ENCODE results near the gene FBXL2.

FBXL2 gene

GRCh38 chr3:33364060-33364459, 86.8 kb downstream of the FBXL2 start:
- TF ChIP-seq, protein P1, sequence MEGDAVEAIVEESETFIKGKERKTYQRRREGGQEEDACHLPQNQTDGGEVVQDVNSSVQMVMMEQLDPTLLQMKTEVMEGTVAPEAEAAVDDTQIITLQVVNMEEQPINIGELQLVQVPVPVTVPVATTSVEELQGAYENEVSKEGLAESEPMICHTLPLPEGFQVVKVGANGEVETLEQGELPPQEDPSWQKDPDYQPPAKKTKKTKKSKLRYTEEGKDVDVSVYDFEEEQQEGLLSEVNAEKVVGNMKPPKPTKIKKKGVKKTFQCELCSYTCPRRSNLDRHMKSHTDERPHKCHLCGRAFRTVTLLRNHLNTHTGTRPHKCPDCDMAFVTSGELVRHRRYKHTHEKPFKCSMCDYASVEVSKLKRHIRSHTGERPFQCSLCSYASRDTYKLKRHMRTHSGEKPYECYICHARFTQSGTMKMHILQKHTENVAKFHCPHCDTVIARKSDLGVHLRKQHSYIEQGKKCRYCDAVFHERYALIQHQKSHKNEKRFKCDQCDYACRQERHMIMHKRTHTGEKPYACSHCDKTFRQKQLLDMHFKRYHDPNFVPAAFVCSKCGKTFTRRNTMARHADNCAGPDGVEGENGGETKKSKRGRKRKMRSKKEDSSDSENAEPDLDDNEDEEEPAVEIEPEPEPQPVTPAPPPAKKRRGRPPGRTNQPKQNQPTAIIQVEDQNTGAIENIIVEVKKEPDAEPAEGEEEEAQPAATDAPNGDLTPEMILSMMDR (IDR thresholded peaks at IDR 0.05; ENCODE audit: borderline replicate concordance, insufficient read depth, low read depth, low read length): no peak
- H3K4me3 ChIP-seq (ENCODE audit: low read depth, low read length): no peak overlapping the region

GRCh38 chr3:33364531-33365128, 87.4 kb downstream of the FBXL2 start:
- TF ChIP-seq, protein P1 (IDR thresholded peaks at IDR 0.05; ENCODE audit: borderline replicate concordance, insufficient read depth, low read depth, low read length): no peak
- no peak overlapping the region for H3K4me3 ChIP-seq (ENCODE audit: low read depth, low read length)

- no peak overlapping the region for H3K4me3 ChIP-seq (ENCODE audit: low read depth, low read length)
- TF ChIP-seq, protein P1 (IDR thresholded peaks at IDR 0.05; ENCODE audit: borderline replicate concordance, insufficient read depth, low read depth, low read length): peak; percentile 79
Measured at GRCh38 chr3:33372218-33373081, 95.2 kb downstream of the FBXL2 start.

DNA sequence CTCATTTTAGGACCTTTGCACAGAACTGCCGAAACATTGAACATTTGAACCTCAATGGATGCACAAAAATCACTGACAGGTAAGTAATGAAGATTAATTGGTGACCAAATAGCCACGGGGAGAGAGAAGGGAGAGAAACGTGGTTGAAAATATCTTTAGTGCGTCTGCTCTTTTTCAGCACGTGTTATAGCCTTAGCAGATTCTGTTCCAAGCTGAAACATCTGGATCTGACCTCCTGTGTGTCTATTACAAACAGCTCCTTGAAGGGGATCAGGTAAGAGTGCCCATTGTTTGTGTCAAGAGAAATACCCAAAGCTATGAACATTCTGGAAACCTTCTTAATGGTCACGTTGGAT, 95.8 kb downstream of the FBXL2 start:
- TF ChIP-seq, protein P1 (IDR thresholded peaks at IDR 0.05; ENCODE audit: borderline replicate concordance, insufficient read depth, low read depth, low read length): no peak
- no peak overlapping the region for H3K4me3 ChIP-seq (ENCODE audit: low read depth, low read length)

- TF ChIP-seq, protein P1 (IDR thresholded peaks at IDR 0.05; ENCODE audit: borderline replicate concordance, insufficient read depth, low read depth, low read length): 0 out of 2 replicates have a peak, but pooled peaks have one; percentile 7
- H3K4me3 ChIP-seq (ENCODE audit: low read depth, low read length): no peak overlapping the region
Measured at GRCh38 chr3:33377489-33377888, 100.2 kb downstream of the FBXL2 start.

DNA sequence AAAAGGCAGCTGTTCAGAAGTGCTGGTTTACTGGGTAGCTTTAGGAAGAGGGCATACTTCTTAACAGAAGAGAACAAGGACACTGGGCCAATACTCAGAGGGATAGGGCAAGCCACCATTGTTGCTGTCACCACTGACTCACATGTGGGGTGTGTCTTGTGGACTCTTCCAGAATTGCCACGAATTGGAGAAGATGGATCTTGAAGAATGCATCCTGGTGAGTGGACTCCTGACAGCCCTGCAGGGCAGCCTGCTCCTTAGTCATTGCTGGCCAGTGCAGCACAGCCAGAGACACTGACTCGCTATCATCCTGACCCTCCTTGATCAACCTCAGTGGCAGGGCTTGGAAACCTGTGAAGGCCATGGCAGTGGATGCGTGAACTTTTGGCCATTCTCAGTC, 100.7 kb downstream of the FBXL2 start:
- TF ChIP-seq, protein P1 (IDR thresholded peaks at IDR 0.05; ENCODE audit: borderline replicate concordance, insufficient read depth, low read depth, low read length): no peak
- H3K4me3 ChIP-seq (ENCODE audit: low read depth, low read length): no peak overlapping the region

DNA sequence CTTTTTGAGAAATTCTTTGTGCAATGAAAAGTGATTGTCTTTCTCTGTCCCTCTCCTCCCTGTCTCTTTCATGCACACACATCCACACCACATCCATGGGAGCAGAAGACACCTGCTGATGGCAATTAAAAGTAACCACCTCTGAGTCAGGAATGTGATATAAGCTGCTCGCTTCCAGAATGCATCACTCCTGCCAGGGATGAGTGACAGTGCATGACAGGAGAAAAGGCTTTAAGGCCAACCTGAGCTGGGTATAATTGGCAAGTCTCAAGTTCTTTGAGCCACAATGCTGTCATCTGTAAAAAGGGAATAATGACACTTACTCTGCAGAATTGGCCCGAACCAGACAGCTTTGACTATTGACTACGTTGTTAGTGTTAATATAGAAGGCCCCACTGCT, 103.4 kb downstream of the FBXL2 start:
- H3K4me3 ChIP-seq (ENCODE audit: low read depth, low read length): no peak overlapping the region
- TF ChIP-seq, protein P1 (IDR thresholded peaks at IDR 0.05; ENCODE audit: borderline replicate concordance, insufficient read depth, low read depth, low read length): no peak

Data from GM12875 (cell line).